Astrocyte (in vitro differentiated cells and primary cell): ENCODE measurements around the gene TUT1.

ENCODE experiments used
- EZH2 ChIP-seq: IDR thresholded peaks from 2 replicates; pipeline ENCODE4 v1.6.1; 2012; ENCODE audit warnings: mild to moderate bottlenecking, low read length, inconsistent platforms; ENCODE audit not compliant: insufficient read depth
- TF ChIP-seq, protein P1 (sequence below): IDR thresholded peaks from 2 replicates; pipeline ENCODE4 v1.5.1; 2011; ENCODE audit warnings: low read depth, mild to moderate bottlenecking, inconsistent platforms, low read length, moderate library complexity; ENCODE audit not compliant: insufficient read depth

DNA sequence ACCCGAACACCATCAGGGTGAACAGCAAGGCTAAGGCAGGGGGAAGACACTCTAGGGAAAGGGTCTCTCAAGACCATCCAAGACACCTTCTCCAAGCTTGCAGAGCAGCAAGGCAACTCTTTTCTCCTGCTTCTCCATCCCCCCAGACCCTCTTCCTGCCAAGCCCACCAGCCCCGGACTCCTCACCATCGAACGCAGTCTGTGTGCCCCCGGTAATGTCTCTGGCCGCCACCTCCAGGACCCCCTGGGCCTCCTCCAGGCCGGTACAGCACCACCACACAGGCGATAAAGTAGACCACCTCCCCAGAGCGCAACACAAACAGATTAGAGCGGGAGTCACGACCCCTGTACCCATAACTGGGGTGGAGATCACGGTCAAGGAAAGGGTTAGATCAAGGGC is 17.5 kb upstream of the TUT1 start:
- TF ChIP-seq, protein P1, sequence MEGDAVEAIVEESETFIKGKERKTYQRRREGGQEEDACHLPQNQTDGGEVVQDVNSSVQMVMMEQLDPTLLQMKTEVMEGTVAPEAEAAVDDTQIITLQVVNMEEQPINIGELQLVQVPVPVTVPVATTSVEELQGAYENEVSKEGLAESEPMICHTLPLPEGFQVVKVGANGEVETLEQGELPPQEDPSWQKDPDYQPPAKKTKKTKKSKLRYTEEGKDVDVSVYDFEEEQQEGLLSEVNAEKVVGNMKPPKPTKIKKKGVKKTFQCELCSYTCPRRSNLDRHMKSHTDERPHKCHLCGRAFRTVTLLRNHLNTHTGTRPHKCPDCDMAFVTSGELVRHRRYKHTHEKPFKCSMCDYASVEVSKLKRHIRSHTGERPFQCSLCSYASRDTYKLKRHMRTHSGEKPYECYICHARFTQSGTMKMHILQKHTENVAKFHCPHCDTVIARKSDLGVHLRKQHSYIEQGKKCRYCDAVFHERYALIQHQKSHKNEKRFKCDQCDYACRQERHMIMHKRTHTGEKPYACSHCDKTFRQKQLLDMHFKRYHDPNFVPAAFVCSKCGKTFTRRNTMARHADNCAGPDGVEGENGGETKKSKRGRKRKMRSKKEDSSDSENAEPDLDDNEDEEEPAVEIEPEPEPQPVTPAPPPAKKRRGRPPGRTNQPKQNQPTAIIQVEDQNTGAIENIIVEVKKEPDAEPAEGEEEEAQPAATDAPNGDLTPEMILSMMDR, result no peak
- TF ChIP-seq EZH2, result no peak
